ENCODE measurements around the gene FOCAD. TPM values are rescaled to one million over a fixed set of nuclear protein-coding genes. Genes with fewer than 3 reads are reported as not detected.

Gene FOCAD
- polyA plus RNA-seq (2013, experiment 1 of 2) = 53.6 TPM
- polyA plus RNA-seq (2013, experiment 2 of 2) = 48.9 TPM

GRCh38 chr9:20684035-20684874, at the start of gene FOCAD:
TSS of gene FOCAD (plus strand) at chr9:20684259. CDS start at chr9:20715354, 31,095 bp downstream.
- no peaks in the 10 kb centered on the region for H3K36me3 ChIP-seq (ENCODE audit: control insufficient read depth, insufficient read depth, low read length)
- H3K9me3 ChIP-seq (ENCODE audit: control insufficient read depth, low read length) = no peaks in the 10 kb centered on the region
- H3K4me3 ChIP-seq (ENCODE audit: extremely low read depth, insufficient read depth, low read length, poor library complexity, severe bottlenecking) = peak within 1 kb of the TSS; percentile 71
- H3K4me1 ChIP-seq (ENCODE audit: control insufficient read depth, insufficient read depth, low read length, poor library complexity, severe bottlenecking) = peaks cover 7% of the 10 kb centered on the region
- WGBS, 2 experiments (ENCODE audit: insufficient coverage in 2 of 2) = 1 to 2% methylated on average over 43 to 68 of the region's 78 CpGs
- H3K27ac ChIP-seq (ENCODE audit: low read depth, low read length, severe bottlenecking) = peak within 1 kb of the TSS; percentile 97

- no peaks in the 10 kb centered on the region for H3K9me3 ChIP-seq (ENCODE audit: control insufficient read depth, low read length)
- peaks cover 8% of the 10 kb centered on the region for H3K4me1 ChIP-seq (ENCODE audit: control insufficient read depth, insufficient read depth, low read length, poor library complexity, severe bottlenecking)
- no peak overlapping the region for H3K4me3 ChIP-seq (ENCODE audit: extremely low read depth, insufficient read depth, low read length, poor library complexity, severe bottlenecking)
- 100% methylated on average over 1 of the region's 4 CpGs; no CpG with 5 or more reads in 1 of the 2 experiments for whole genome bisulfite sequencing, 2 experiments (ENCODE audit: insufficient coverage in 2 of 2)
- no peak overlapping the region for H3K27ac ChIP-seq (ENCODE audit: low read depth, low read length, severe bottlenecking)
- H3K36me3 ChIP-seq (ENCODE audit: control insufficient read depth, insufficient read depth, low read length) = no peaks in the 10 kb centered on the region
These were observed 49.2 kb upstream of the FOCAD start for GRCh38 chr9:20634895-20635294.

- Histone ChIP-seq H3K36me3 (ENCODE audit: control insufficient read depth, insufficient read depth, low read length) (no peaks in the 10 kb centered on the region), H3K27ac (ENCODE audit: low read depth, low read length, severe bottlenecking) (peak overlapping the region; percentile 23), H3K4me1 (ENCODE audit: control insufficient read depth, insufficient read depth, low read length, poor library complexity, severe bottlenecking) (peaks cover 8% of the 10 kb centered on the region), H3K4me3 (ENCODE audit: extremely low read depth, insufficient read depth, low read length, poor library complexity, severe bottlenecking) (no peak overlapping the region), H3K9me3 (ENCODE audit: control insufficient read depth, low read length) (no peaks in the 10 kb centered on the region)
- WGBS, 2 experiments (ENCODE audit: insufficient coverage in 2 of 2) = 60% methylated on average over 1 of the region's 3 CpGs; no CpG with 5 or more reads in 1 of the 2 experiments
These were observed 47.1 kb upstream of the FOCAD start for GRCh38 chr9:20636888-20637440.

GRCh38 chr9:20640331-20641187, 43.5 kb upstream of the FOCAD start:
- 95 to 97% methylated on average over 4 to 5 of the region's 7 CpGs for WGBS, 2 experiments (ENCODE audit: insufficient coverage in 2 of 2)
- H3K4me3 ChIP-seq (ENCODE audit: extremely low read depth, insufficient read depth, low read length, poor library complexity, severe bottlenecking) = no peak overlapping the region

GRCh38 chr9:20642045-20642444, 42.0 kb upstream of the FOCAD start:
- Histone ChIP-seq H3K4me1 (ENCODE audit: control insufficient read depth, insufficient read depth, low read length, poor library complexity, severe bottlenecking) (no peaks in the 10 kb centered on the region), H3K9me3 (ENCODE audit: control insufficient read depth, low read length) (no peaks in the 10 kb centered on the region), H3K27ac (ENCODE audit: low read depth, low read length, severe bottlenecking) (no peak overlapping the region), H3K4me3 (ENCODE audit: extremely low read depth, insufficient read depth, low read length, poor library complexity, severe bottlenecking) (no peak overlapping the region), H3K36me3 (ENCODE audit: control insufficient read depth, insufficient read depth, low read length) (no peaks in the 10 kb centered on the region)
- WGBS, 2 experiments (ENCODE audit: insufficient coverage in 2 of 2) = no CpG with 5 or more reads among the region's 1 CpG

More at GRCh38 chr9:20640331-20641187, 43.5 kb upstream of the FOCAD start:
- no peaks in the 10 kb centered on the region for H3K9me3 ChIP-seq (ENCODE audit: control insufficient read depth, low read length)
- no peaks in the 10 kb centered on the region for H3K36me3 ChIP-seq (ENCODE audit: control insufficient read depth, insufficient read depth, low read length)
- H3K4me1 ChIP-seq (ENCODE audit: control insufficient read depth, insufficient read depth, low read length, poor library complexity, severe bottlenecking) = peaks cover 8% of the 10 kb centered on the region
- no peak overlapping the region for H3K27ac ChIP-seq (ENCODE audit: low read depth, low read length, severe bottlenecking)

- WGBS, 2 experiments (ENCODE audit: insufficient coverage in 2 of 2) = 82 to 93% methylated on average over 3 of the region's 3 CpGs
- Histone ChIP-seq H3K4me3 (ENCODE audit: extremely low read depth, insufficient read depth, low read length, poor library complexity, severe bottlenecking) (no peak overlapping the region), H3K27ac (ENCODE audit: low read depth, low read length, severe bottlenecking) (no peak overlapping the region), H3K36me3 (ENCODE audit: control insufficient read depth, insufficient read depth, low read length) (no peaks in the 10 kb centered on the region), H3K9me3 (ENCODE audit: control insufficient read depth, low read length) (no peaks in the 10 kb centered on the region), H3K4me1 (ENCODE audit: control insufficient read depth, insufficient read depth, low read length, poor library complexity, severe bottlenecking) (no peaks in the 10 kb centered on the region)
These were observed 40.4 kb upstream of the FOCAD start for GRCh38 chr9:20643660-20644059.

GRCh38 chr9:20646656-20647055, 37.4 kb upstream of the FOCAD start:
- no peak overlapping the region for H3K4me3 ChIP-seq (ENCODE audit: extremely low read depth, insufficient read depth, low read length, poor library complexity, severe bottlenecking)
- no peak overlapping the region for H3K27ac ChIP-seq (ENCODE audit: low read depth, low read length, severe bottlenecking)
- 100% methylated on average over 1 of the region's 4 CpGs; no CpG with 5 or more reads in 1 of the 2 experiments for WGBS, 2 experiments (ENCODE audit: insufficient coverage in 2 of 2)
- H3K9me3 ChIP-seq (ENCODE audit: control insufficient read depth, low read length) = no peaks in the 10 kb centered on the region
- no peaks in the 10 kb centered on the region for H3K36me3 ChIP-seq (ENCODE audit: control insufficient read depth, insufficient read depth, low read length)
- H3K4me1 ChIP-seq (ENCODE audit: control insufficient read depth, insufficient read depth, low read length, poor library complexity, severe bottlenecking) = no peaks in the 10 kb centered on the region

GRCh38 chr9:20649381-20649780, 34.7 kb upstream of the FOCAD start:
- no CpG with 5 or more reads among the region's 1 CpG for WGBS, 2 experiments (ENCODE audit: insufficient coverage in 2 of 2)
- no peaks in the 10 kb centered on the region for H3K36me3 ChIP-seq (ENCODE audit: control insufficient read depth, insufficient read depth, low read length)
- no peaks in the 10 kb centered on the region for H3K9me3 ChIP-seq (ENCODE audit: control insufficient read depth, low read length)
- no peaks in the 10 kb centered on the region for H3K4me1 ChIP-seq (ENCODE audit: control insufficient read depth, insufficient read depth, low read length, poor library complexity, severe bottlenecking)
- H3K27ac ChIP-seq (ENCODE audit: low read depth, low read length, severe bottlenecking) = no peak overlapping the region
- H3K4me3 ChIP-seq (ENCODE audit: extremely low read depth, insufficient read depth, low read length, poor library complexity, severe bottlenecking) = no peak overlapping the region

- no peaks in the 10 kb centered on the region for H3K9me3 ChIP-seq (ENCODE audit: control insufficient read depth, low read length)
- no peaks in the 10 kb centered on the region for H3K36me3 ChIP-seq (ENCODE audit: control insufficient read depth, insufficient read depth, low read length)
- H3K27ac ChIP-seq (ENCODE audit: low read depth, low read length, severe bottlenecking) = no peak overlapping the region
- WGBS, 2 experiments (ENCODE audit: insufficient coverage in 2 of 2) = 93 to 95% methylated on average over 2 of the region's 4 CpGs
- H3K4me3 ChIP-seq (ENCODE audit: extremely low read depth, insufficient read depth, low read length, poor library complexity, severe bottlenecking) = no peak overlapping the region
- no peaks in the 10 kb centered on the region for H3K4me1 ChIP-seq (ENCODE audit: control insufficient read depth, insufficient read depth, low read length, poor library complexity, severe bottlenecking)
These were observed 33.7 kb upstream of the FOCAD start for GRCh38 chr9:20650313-20650712.

- Histone ChIP-seq H3K36me3 (ENCODE audit: control insufficient read depth, insufficient read depth, low read length) (no peaks in the 10 kb centered on the region), H3K4me1 (ENCODE audit: control insufficient read depth, insufficient read depth, low read length, poor library complexity, severe bottlenecking) (no peaks in the 10 kb centered on the region), H3K9me3 (ENCODE audit: control insufficient read depth, low read length) (no peaks in the 10 kb centered on the region), H3K27ac (ENCODE audit: low read depth, low read length, severe bottlenecking) (no peak overlapping the region), H3K4me3 (ENCODE audit: extremely low read depth, insufficient read depth, low read length, poor library complexity, severe bottlenecking) (no peak overlapping the region)
- 100% methylated on average over 1 of the region's 4 CpGs for WGBS, 2 experiments (ENCODE audit: insufficient coverage in 2 of 2)
These were observed 33.2 kb upstream of the FOCAD start for GRCh38 chr9:20650750-20651299.
